Measurements from ENCODE around the gene CLK3. TPM values are rescaled to one million over a fixed set of nuclear protein-coding genes. Genes with fewer than 3 reads are reported as not detected.

Gene CLK3
- total and polyA plus RNA-seq, 2 of the 13 experiments (the other 11 are each of a cell fraction or from before 2014, with no cell fraction given) = 41.5 to 82.0 TPM

DNA sequence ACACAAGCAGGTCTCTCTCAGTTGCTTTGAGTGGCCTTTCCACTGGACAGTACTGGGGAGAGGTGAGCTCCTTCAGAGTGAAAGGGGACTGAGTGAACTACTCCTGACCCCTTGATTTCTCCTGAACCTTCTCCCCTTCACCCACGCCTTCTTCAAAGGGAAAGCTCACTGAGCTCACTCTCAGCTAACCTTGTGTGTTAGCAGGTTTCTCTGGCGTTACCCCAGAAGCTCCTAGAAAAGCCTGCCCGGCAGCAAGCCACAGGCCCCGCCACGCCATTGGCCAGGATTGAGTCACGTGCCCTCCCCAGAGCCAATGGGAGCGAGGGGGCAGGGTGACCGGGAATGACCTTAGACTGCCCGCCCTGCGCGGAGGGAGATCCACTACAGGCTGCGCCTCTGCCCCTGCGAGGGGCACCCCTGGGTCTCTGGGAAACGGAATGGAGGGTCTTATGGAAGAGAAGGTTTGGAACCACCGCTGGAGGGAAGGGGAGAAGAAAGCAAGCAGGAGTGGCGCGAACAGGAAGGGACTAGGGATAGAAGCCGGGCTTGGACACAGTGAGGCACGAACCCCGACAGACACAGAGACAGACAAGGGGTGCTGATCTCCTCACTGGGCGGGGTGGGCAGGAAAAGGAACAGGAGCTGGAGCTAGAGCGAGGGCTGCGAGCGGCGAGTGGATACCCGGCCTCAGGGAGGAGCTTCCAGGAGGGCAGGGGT is 17.4 kb upstream of the CLK3 start (continued):
- TF ChIP-seq, protein P1, sequence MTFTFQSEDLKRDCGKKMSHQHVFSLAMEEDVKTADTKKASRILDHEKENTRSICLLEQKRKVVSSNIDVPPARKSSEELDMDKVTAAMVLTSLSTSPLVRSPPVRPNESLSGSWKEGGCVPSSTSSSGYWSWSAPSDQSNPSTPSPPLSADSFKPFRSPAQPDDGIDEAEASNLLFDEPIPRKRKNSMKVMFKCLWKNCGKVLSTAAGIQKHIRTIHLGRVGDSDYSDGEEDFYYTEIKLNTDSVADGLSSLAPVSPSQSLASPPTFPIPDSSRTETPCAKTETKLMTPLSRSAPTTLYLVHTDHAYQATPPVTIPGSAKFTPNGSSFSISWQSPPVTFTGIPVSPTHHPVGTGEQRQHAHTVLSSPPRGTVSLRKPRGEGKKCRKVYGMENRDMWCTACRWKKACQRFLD (CRISPR knock-in tag; IDR thresholded peaks at IDR 0.05; ENCODE audit: borderline replicate concordance) = no peak
- TF ChIP-seq ZNF547 (CRISPR knock-in tag; IDR thresholded peaks at IDR 0.05) (no peak; the same call in 1 of the 2 replicates), TCF7 (IDR thresholded peaks at IDR 0.05; ENCODE audit: low read depth) (no peak), SYNCRIP (IDR thresholded peaks at IDR 0.05; ENCODE audit: insufficient read depth, low read depth, low read length) (no peak), ZNF251 (CRISPR knock-in tag; IDR thresholded peaks at IDR 0.05) (no peak), MXD4 (CRISPR knock-in tag; IDR thresholded peaks at IDR 0.05) (peak; percentile 77), ZNF354B (CRISPR knock-in tag; IDR thresholded peaks at IDR 0.05) (no peak), ZNF563 (CRISPR knock-in tag; IDR thresholded peaks at IDR 0.05) (no peak; the same call in 1 of the 2 replicates), MBD4 (IDR thresholded peaks at IDR 0.05; ENCODE audit: borderline replicate concordance, low read length) (no peak), ZNF737 (CRISPR knock-in tag; IDR thresholded peaks at IDR 0.05; ENCODE audit: borderline replicate concordance) (no peak), ZNF550 (CRISPR knock-in tag; IDR thresholded peaks at IDR 0.05; ENCODE audit: borderline replicate concordance) (no peak), RELA (CRISPR knock-in tag; IDR thresholded peaks at IDR 0.05) (0 out of 2 replicates have a peak, but pooled peaks have one; percentile 45), YEATS4 (CRISPR knock-in tag; IDR thresholded peaks at IDR 0.05; ENCODE audit: borderline replicate concordance) (peak; percentile 49; the same call in 1 of the 2 replicates), TBX2 (CRISPR knock-in tag; IDR thresholded peaks at IDR 0.05; ENCODE audit: borderline replicate concordance) (no peak; the same call in none of the 2 replicates), ZNF605 (CRISPR knock-in tag; IDR thresholded peaks at IDR 0.05) (peak; percentile 86)
- TF ChIP-seq, protein P2, sequence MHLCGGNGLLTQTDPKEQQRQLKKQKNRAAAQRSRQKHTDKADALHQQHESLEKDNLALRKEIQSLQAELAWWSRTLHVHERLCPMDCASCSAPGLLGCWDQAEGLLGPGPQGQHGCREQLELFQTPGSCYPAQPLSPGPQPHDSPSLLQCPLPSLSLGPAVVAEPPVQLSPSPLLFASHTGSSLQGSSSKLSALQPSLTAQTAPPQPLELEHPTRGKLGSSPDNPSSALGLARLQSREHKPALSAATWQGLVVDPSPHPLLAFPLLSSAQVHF (CRISPR knock-in tag; IDR thresholded peaks at IDR 0.05) = no peak
- TF ChIP-seq, protein P3, sequence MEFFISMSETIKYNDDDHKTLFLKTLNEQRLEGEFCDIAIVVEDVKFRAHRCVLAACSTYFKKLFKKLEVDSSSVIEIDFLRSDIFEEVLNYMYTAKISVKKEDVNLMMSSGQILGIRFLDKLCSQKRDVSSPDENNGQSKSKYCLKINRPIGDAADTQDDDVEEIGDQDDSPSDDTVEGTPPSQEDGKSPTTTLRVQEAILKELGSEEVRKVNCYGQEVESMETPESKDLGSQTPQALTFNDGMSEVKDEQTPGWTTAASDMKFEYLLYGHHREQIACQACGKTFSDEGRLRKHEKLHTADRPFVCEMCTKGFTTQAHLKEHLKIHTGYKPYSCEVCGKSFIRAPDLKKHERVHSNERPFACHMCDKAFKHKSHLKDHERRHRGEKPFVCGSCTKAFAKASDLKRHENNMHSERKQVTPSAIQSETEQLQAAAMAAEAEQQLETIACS (CRISPR knock-in tag; IDR thresholded peaks at IDR 0.05) = no peak
- TF ChIP-seq, protein P4, sequence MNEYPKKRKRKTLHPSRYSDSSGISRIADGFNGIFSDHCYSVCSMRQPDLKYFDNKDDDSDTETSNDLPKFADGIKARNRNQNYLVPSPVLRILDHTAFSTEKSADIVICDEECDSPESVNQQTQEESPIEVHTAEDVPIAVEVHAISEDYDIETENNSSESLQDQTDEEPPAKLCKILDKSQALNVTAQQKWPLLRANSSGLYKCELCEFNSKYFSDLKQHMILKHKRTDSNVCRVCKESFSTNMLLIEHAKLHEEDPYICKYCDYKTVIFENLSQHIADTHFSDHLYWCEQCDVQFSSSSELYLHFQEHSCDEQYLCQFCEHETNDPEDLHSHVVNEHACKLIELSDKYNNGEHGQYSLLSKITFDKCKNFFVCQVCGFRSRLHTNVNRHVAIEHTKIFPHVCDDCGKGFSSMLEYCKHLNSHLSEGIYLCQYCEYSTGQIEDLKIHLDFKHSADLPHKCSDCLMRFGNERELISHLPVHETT (CRISPR knock-in tag; conservative IDR thresholded peaks at IDR 0.05) = no peak
- TF ChIP-seq, protein P5, sequence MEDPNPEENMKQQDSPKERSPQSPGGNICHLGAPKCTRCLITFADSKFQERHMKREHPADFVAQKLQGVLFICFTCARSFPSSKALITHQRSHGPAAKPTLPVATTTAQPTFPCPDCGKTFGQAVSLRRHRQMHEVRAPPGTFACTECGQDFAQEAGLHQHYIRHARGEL (CRISPR knock-in tag; IDR thresholded peaks at IDR 0.05) = 0 out of 2 replicates have a peak, but pooled peaks have one; percentile 69
- TF ChIP-seq, protein P6, sequence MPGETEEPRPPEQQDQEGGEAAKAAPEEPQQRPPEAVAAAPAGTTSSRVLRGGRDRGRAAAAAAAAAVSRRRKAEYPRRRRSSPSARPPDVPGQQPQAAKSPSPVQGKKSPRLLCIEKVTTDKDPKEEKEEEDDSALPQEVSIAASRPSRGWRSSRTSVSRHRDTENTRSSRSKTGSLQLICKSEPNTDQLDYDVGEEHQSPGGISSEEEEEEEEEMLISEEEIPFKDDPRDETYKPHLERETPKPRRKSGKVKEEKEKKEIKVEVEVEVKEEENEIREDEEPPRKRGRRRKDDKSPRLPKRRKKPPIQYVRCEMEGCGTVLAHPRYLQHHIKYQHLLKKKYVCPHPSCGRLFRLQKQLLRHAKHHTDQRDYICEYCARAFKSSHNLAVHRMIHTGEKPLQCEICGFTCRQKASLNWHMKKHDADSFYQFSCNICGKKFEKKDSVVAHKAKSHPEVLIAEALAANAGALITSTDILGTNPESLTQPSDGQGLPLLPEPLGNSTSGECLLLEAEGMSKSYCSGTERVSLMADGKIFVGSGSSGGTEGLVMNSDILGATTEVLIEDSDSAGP (CRISPR knock-in tag; IDR thresholded peaks at IDR 0.05; ENCODE audit: borderline replicate concordance) = peak; percentile 56; the same call in 1 of the 2 replicates
- TF ChIP-seq, protein P7, sequence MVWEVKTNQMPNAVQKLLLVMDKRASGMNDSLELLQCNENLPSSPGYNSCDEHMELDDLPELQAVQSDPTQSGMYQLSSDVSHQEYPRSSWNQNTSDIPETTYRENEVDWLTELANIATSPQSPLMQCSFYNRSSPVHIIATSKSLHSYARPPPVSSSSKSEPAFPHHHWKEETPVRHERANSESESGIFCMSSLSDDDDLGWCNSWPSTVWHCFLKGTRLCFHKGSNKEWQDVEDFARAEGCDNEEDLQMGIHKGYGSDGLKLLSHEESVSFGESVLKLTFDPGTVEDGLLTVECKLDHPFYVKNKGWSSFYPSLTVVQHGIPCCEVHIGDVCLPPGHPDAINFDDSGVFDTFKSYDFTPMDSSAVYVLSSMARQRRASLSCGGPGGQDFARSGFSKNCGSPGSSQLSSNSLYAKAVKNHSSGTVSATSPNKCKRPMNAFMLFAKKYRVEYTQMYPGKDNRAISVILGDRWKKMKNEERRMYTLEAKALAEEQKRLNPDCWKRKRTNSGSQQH (CRISPR knock-in tag; IDR thresholded peaks at IDR 0.05; ENCODE audit: low read depth) = peak; percentile 34; the same call in 1 of the 2 replicates
